ENCODE measurements around the gene ZMIZ1.
"Not testable (repeated sequence)": the region's sequence is repeated elsewhere in the genome, so short reads cannot be mapped to it uniquely, and the experiment has no call there.

The ZMIZ1 gene

DNA sequence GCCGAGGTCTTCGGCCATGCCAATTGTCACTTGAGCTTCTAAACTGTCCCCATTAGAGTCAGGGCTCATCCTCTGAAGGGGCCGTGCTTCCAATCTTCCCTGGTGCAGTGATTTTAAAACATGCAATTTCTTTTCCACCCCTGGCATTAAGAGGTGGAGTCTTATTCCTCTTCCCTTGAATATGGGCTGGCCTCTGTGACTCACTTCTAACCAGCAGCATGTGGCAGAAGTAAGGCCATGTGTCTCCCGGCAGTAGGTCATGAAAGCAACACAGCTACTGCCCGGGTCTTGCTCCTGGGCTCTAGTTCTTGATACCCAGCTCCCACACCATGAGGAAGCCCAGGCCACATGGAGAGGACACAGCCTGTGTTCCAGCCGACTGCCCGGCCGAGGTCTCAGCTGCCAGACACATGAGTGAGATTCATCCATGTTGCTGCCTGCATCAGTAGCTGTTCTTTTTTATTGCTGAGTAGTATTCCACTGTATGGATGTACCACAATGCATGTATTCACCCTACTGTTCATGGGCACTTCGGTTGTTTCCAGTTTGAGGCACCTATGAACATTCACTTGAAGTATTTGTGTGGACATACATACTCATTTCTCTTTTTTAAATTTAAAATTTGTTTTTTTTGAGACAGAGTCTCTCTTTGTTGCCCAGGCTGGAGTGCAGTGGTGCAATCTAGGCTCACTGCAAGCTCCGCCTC is 264.0 kb downstream of the ZMIZ1 start:
- DNase-seq = not testable (repeated sequence)

DNA sequence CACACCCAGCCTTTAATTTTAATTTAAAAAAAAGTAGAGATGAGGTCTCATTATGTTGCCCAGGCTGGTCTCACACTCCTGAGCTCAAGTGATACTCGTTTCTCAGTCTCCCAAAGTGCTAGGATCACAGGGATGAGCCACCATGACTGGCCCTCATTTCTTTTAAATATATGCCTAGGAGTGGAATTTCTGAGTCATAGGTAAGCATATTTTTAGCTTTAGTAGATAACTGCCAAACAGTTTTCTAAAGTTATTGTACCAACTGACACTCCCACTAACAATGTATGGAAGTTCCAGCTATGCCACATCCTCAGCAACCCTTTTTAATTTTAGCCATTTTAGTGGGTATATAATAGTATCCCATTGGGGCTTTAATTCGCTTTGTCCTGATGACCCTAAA is 264.7 kb downstream of the ZMIZ1 start:
- peak; percentile 31 for DNase-seq

GRCh38 chr10:79334573-79334972 is 265.8 kb downstream of the ZMIZ1 start:
- no peak for DNase-seq

GRCh38 chr10:79335094-79335469 is 266.3 kb downstream of the ZMIZ1 start:
- DNase-seq = no peak

DNA sequence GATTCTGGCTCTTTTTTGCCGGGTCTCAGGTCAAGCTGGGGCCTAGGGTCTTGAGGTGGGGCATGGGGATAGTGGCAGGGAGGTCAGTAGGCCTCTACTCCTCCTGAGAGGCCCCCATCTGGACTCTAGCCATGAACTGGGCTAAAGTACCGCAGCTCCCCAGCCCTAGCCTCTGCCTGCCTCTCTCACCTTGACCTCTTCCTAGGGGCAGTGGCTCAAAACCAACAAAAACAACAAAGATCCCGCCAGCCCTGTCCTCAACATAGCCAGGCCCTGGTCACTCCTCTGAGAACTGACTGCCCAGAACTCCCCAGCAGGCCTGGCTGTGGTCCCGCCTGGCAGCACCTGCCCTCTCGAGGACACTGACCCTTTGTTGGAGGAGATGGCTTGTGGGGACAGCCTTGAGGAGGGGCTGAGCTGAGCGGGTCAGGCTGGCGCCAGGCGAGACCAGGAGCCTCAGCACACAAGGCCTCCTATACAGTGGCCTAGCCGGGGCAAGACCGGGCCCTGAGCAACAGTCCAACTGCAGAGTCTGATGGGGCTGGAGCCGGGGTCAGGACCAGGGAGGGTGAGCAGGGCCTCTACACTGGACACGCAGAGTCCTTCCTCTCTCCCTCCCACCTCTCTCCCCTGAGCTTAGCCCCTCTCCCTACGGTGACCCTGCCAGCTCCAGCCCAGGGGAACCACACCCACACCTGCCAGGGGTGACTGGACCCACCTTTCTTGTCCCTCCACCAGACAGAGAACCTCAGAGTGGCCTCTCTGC is 266.9 kb downstream of the ZMIZ1 start:
- no peak for DNase-seq

- DNase-seq = no peak
These were observed 267.5 kb downstream of the ZMIZ1 start for GRCh38 chr10:79336276-79336675.

DNA sequence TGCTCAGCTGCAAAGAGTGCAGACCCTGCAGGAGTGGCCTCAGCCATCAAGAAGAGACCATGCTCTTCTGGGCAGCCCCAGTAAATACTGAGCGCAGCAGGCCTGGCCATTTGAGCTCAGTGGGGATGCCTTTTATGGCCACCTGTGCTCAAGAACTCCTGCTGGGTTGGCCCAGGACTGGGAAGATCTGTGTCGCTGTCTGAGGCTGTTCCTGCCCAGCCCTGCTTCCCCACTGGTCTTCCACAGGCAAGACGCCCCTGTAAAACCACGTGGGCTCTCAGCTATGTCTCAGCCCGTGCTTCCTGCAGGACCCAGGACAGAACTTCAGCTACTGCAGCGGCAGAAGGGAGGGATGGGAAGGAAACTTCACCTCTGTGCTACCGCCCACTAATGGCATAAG is 268.0 kb downstream of the ZMIZ1 start:
- no peak for DNase-seq

- DNase-seq = not testable (repeated sequence)
These were observed 269.2 kb downstream of the ZMIZ1 start for GRCh38 chr10:79337783-79338469.

- no peak for DNase-seq
These were observed 270.5 kb downstream of the ZMIZ1 start for GRCh38 chr10:79339266-79339665.

GRCh38 chr10:79340646-79341244 is 272.0 kb downstream of the ZMIZ1 start:
- no peak for DNase-seq

DNA sequence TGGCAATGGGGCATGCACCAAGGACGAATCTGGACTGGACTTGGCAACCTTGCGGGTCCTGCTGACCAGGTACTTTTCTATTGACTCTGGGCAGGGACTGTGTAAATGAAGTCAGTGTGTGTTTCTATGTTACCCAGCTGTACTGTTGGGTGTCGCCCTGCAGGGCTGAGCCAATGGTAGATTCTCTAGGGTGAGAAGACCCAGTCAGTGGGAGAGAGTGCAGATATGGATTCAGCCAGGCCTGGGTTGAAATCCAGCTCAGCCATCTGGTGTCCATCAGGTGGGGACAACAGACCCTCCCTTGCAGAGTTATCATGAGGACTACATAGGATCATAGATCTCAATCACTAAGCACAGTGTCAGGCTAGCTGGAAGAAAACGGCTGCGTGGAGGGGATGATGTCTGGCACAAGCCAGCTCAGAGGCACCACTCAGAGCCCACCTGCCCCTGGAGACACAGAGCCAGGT is 273.6 kb downstream of the ZMIZ1 start:
- no peak for DNase-seq

- DNase-seq = no peak
These were observed 274.2 kb downstream of the ZMIZ1 start for GRCh38 chr10:79342811-79343561.

DNA sequence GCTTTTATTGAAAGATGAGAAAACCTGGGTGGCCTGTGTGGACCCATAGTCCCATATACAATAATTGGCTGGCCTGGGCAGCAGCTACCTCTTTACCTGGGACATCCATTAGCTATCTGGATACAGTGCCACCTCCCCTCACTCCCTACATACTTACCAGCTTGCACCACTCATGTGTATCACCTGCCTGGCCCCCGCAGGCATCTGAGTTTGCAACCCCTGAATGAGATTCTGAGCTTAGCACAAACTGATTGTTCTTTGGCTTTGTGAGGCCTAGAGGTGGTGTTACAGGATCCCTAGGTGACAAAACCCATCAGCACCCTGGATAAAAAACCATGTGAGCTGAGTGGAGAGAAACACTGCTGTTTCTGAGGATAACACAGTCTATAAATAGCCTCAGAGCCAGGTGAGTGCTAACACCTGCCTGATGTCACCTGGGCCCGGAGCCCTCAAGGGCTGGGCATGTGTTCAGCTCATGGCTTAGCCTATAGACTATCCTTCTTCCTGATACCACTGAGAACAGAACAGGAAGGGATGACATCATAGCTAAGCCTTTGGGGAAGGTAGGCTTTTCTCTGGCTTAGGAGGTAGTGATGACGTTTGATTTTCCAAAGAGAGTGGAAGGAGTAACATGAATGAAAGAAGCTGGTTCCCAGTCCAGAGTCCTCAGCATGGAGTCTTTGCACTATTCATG is 275.9 kb downstream of the ZMIZ1 start:
- DNase-seq = no peak

DNA sequence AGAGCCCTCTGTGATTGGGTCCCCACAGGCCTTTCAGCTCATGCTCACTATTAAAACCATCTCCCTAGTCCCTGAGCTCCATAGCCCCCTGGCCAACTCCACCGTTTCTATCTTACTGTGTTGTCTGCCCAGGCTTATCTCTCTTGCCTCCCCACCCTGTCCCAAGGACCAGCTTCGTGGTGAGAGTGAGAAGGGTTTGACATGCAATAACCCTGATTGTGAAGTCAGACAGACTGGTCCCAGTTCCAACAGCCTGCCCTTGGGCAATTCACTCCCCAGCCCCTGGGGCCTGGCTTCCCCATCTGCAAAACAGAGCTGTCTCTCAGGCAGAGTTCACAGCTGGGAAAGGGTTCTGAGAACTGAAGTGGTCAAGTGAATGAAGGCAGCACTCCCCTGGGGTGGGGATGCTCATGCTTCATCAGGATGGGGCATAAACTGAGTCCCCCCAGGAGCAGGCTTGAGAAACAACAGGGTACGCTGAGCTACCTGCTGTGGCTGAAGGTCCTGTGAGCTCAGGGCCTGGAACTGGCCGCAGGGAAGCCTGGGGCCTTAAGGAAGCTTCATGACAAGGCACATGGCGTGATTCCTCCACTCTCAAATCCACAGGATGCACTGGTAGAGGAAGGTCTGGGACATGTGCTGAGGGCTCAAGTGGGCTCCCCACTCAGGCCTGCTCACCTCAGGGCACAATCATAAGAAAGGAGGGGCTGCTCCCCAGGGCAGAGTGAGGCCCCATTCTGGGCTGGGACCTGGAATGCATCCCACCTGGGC is 276.7 kb downstream of the ZMIZ1 start:
- no peak for DNase-seq

DNA sequence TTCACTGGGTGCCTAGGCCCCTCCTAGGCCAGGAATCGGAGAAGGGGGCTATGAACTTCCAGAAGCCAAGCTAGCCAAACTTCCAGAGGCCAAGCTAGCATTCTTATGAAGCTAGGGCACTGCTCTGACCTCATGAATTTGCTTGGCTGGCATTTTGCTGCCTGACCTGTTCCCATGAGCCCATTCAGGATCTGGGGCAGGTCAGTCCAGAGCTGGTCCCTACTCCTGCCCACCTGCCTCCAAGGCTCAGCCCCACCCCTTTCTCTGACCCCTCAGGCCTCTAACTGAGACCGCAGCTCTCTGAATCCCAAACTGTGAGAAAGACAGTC is 277.2 kb downstream of the ZMIZ1 start:
- DNase-seq = no peak

DNA sequence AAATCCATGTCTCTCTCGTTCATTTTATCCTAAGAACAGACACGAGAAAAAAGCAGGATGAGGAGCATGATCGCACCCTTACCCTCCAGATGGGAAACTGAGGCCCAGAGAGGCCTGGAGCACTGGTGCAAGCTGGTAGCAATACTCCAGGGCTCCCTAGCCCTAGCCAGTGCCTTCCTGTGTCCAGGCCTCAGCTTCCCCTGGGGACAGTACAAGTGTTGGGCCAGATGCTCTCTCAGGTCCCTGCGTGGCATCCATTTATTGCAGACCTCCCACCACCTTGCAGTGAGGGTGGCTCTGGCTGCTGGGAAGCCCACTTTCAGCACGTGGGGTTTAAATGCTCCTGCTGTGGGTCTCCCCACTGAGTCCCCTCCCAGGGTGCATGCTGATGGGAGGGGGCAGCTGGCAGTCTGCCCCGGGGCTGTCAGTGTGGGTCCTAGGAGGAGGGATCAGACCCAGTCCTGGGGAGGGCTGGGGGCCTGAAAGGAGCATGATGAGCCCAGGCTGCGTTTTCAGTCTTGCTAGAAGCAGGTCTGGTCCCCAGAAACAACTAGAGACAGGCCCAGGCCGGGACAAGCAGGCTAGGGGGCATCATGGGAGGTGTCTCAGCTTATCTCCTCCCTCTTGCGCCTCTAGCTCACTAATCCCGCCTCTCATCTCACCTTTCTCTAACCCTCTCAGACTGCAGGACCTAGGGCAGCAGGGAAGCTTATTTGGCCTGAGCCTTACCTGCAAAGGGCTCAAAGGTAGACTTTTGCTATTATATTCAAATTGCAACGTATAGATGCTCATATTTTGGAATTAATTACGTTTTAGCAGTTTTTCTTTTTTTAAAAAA is 277.8 kb downstream of the ZMIZ1 start:
- DNase-seq = no peak

- peak; percentile 91 for DNase-seq
These were observed 278.6 kb downstream of the ZMIZ1 start, which contains the start of gene PPIF for GRCh38 chr10:79347226-79347893. PPIF (plus strand) TSS chr10:79347469; CDS start chr10:79347549, 80 bp downstream.

DNA sequence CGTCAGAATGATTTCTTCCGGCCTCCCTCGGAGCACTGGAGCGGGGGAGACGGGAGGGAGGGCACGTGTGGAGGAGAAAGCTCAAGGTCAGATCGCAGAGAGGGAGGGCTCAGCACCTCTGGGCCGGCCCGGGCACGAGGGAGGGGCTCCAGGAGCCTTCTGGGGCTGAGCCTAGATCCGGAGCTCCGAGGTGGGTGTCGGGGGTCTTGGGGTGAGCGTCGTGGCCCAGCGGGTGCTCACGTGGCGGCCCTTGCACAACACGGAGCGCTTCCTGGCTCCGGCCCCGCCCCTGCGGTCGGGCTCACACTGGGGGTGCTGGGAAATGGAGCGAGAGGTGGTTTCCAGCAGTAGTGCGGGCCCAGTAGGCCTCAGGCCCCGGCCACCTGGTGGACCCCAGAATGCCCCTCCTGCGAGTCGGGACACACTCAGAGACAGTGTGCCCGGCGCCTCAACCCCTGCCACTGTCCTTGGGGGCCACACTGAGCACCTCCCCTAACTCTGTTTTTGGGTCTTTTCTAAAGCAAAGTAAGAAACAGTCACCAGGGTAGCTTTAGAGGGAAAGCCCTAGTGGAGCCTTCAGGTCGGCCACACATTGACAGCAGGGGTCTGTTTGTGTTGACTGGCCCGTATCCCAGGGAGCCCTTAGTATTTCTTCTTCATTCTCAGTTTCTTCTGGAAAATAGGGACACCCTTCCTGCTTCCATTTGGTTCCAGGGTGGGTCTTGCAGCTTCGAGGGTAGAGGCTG is 279.3 kb downstream of the ZMIZ1 start:
- DNase-seq = no peak

GRCh38 chr10:79348640-79348988 is 279.8 kb downstream of the ZMIZ1 start:
- no peak for DNase-seq

All from T1000 (cell line).